SK-N-SH (cell line): Measurements from ENCODE around the gene ZNF491. TPM values are rescaled to one million over a fixed set of nuclear protein-coding genes. Genes with fewer than 3 reads are reported as not detected.

Experiments
- CTCF ChIA-PET: fragments of 300-600, 350-600 bp; formaldehyde crosslinking; extraction: SDS; loops from one replicate; lab custom pipeline; 2021; lab: Yijun Ruan, JAX
- POLR2A ChIA-PET: fragments of 350-600 bp; sonication (Branson Sonifier 250); formaldehyde crosslinking; extraction: SDS; loops from one replicate; lab custom pipeline; 2020; ENCODE audit warnings: antibody characterized with exemption, inconsistent platforms; lab: Yijun Ruan, JAX
- DNase-seq: peaks from one replicate; pipeline ENCODE4 v3.0.0; 2012
- H2AFZ ChIP-seq: fragments of 200-600 bp; sonication (generic); 2 replicates; pipeline ENCODE4 v1.8.1; 2016; ENCODE audit warnings: antibody characterized with exemption, mild to moderate bottlenecking, low read depth
- H3F3A ChIP-seq: fragments of 200-600 bp; sonication (generic); replicated peaks from 2 replicates; pipeline ENCODE3; 2016; ENCODE audit warnings: antibody characterized with exemption, mild to moderate bottlenecking; ENCODE audit not compliant: insufficient read depth
- H3K27ac ChIP-seq, 2 experiments: fragments of 200-500 bp in 1 of 2; fragments of 200-600 bp in 1 of 2; sonication (Bioruptor generic) in 1 of 2; sonication (generic), shearing (Covaris generic) in 1 of 2; 2 replicates each; pipeline versions ENCODE4 v1.5.1 to v1.6.1; 2014 to 2016; ENCODE audit warnings: low read depth in 2 of 2, inconsistent platforms in 1 of 2, low read length in 1 of 2, mild to moderate bottlenecking in 1 of 2, mixed read lengths in 1 of 2
- H3K27me3 ChIP-seq: fragments of 200-600 bp; sonication (generic), shearing (Covaris generic); 2 replicates; pipeline ENCODE4 v1.6.1; 2016; ENCODE audit warnings: mixed run types; ENCODE audit not compliant: insufficient read depth
- H3K36me3 ChIP-seq, 2 experiments: fragments of 200-500 bp in 1 of 2; fragments of 200-600 bp in 1 of 2; sonication (Bioruptor generic) in 1 of 2; sonication (generic) in 1 of 2; replicated peaks in 1 of 2; 2 replicates each; pipeline versions ENCODE3 to v1.5.1; 2014 to 2016; ENCODE audit warnings: low read length in 1 of 2, mild to moderate bottlenecking in 1 of 2; ENCODE audit not compliant: insufficient read depth in 2 of 2, control insufficient read depth in 1 of 2
- H3K4me1 ChIP-seq, 2 experiments: fragments of 200-500 bp in 1 of 2; fragments of 200-600 bp in 1 of 2; sonication (Bioruptor generic) in 1 of 2; sonication (generic), shearing (Covaris generic) in 1 of 2; 2 replicates each; pipeline versions ENCODE4 v1.5.1 to v1.6.1; 2014 to 2016; ENCODE audit warnings: low read depth in 1 of 2, low read length in 1 of 2, mixed run types in 1 of 2; ENCODE audit not compliant: insufficient read depth in 2 of 2, control insufficient read depth in 1 of 2
- H3K4me2 ChIP-seq: fragments of 200-600 bp; sonication (generic), shearing (Covaris generic); 2 replicates; pipeline ENCODE4 v1.6.1; 2017; ENCODE audit warnings: mixed run types
- H3K4me3 ChIP-seq, 2 experiments: fragments of 200-500 bp in 1 of 2; fragments of 200-600 bp in 1 of 2; sonication (Bioruptor generic) in 1 of 2; sonication (generic), shearing (Covaris generic) in 1 of 2; 2 replicates each; pipeline versions ENCODE4 v1.5.1 to v1.8.1; 2014 to 2016; ENCODE audit warnings: low read depth in 2 of 2, inconsistent platforms in 1 of 2, low read length in 1 of 2, mild to moderate bottlenecking in 1 of 2, mixed read lengths in 1 of 2, moderate library complexity in 1 of 2
- H3K79me2 ChIP-seq: fragments of 200-600 bp; sonication (generic); 2 replicates; pipeline ENCODE4 v1.8.1; 2017; ENCODE audit warnings: mild to moderate bottlenecking; ENCODE audit not compliant: insufficient read depth
- H3K9ac ChIP-seq: fragments of 200-600 bp; sonication (generic); 2 replicates; pipeline ENCODE4 v1.6.1; 2017; ENCODE audit warnings: mixed run types
- H3K9me2 ChIP-seq: fragments of 200-600 bp; sonication (generic); 2 replicates; pipeline ENCODE4 v1.6.1; 2017; ENCODE audit warnings: mixed run types
- H3K9me3 ChIP-seq: fragments of 200-600 bp; sonication (generic); 2 replicates; pipeline ENCODE4 v1.6.1; 2017; ENCODE audit warnings: mixed run types, mild to moderate bottlenecking, moderate library complexity
- H4K20me1 ChIP-seq: fragments of 200-600 bp; sonication (generic); 2 replicates; pipeline ENCODE4 v1.6.1; 2017; ENCODE audit warnings: mild to moderate bottlenecking, mixed run types; ENCODE audit not compliant: insufficient read depth
- CHD2 ChIP-seq: fragments of 150-350 bp; IDR thresholded peaks from 2 replicates; pipeline ENCODE4 v1.6.1; 2018; ENCODE audit warnings: low read length; ENCODE audit not compliant: partially characterized antibody
- EP300 ChIP-seq, 2 experiments: IDR thresholded peaks; 2 replicates each; pipeline versions ENCODE4 v1.4.0 to v1.6.1; 2012; ENCODE audit warnings: borderline replicate concordance in 1 of 2, low read depth in 1 of 2, low read length in 1 of 2
- FOSL2 ChIP-seq: IDR thresholded peaks from 2 replicates; pipeline ENCODE4 v1.4.0; 2012; ENCODE audit warnings: low read depth, mild to moderate bottlenecking, moderate library complexity, borderline replicate concordance
- FOXJ3 ChIP-seq: sonication (generic); formaldehyde crosslinking; IDR thresholded peaks from 2 replicates; pipeline ENCODE4 v1.5.1; 2020; ENCODE audit warnings: mild to moderate bottlenecking, missing genetic modification reagents
- JUND ChIP-seq: IDR thresholded peaks from 2 replicates; pipeline ENCODE4 v1.4.0; 2012
- MAX ChIP-seq: IDR thresholded peaks from 2 replicates; pipeline ENCODE4 v1.4.0; 2012; ENCODE audit warnings: low read depth
- MEF2A ChIP-seq: IDR thresholded peaks from 2 replicates; pipeline ENCODE4 v1.4.0; 2012; ENCODE audit warnings: low read depth, borderline replicate concordance
- MXI1 ChIP-seq: IDR thresholded peaks from 2 replicates; pipeline ENCODE4 v1.6.1; 2012; ENCODE audit warnings: mild to moderate bottlenecking, low read depth, low read length, improper control_type of control experiment
- NFIC ChIP-seq: IDR thresholded peaks from 2 replicates; pipeline ENCODE4 v1.4.0; 2012; ENCODE audit warnings: borderline replicate concordance
- NRF1 ChIP-seq: IDR thresholded peaks from 2 replicates; pipeline ENCODE4 v1.6.1; 2012; ENCODE audit warnings: low read depth, mild to moderate bottlenecking, low read length
- POLR2AphosphoS5 ChIP-seq: IDR thresholded peaks from 2 replicates; pipeline ENCODE4 v1.6.1; 2012; ENCODE audit warnings: low read depth, low read length
- RAD21 ChIP-seq: IDR thresholded peaks from 2 replicates; pipeline ENCODE4 v1.6.1; 2012; ENCODE audit warnings: mild to moderate bottlenecking, low read length
- RCOR1 ChIP-seq: fragments of 150-350 bp; IDR thresholded peaks from 2 replicates; pipeline ENCODE4 v1.6.1; 2017; ENCODE audit warnings: antibody characterized with exemption, low read length
- REST ChIP-seq: IDR thresholded peaks from 2 replicates; pipeline ENCODE4 v1.6.1; 2012; ENCODE audit warnings: mild to moderate bottlenecking, low read depth, low read length, moderate library complexity
- RFX5 ChIP-seq: IDR thresholded peaks from 2 replicates; pipeline ENCODE4 v1.6.1; 2012; ENCODE audit warnings: mild to moderate bottlenecking, improper control_type of control experiment, low read length
- RXRA ChIP-seq: IDR thresholded peaks from 2 replicates; pipeline ENCODE4 v1.4.0; 2012; ENCODE audit warnings: low read depth, mild to moderate bottlenecking, borderline replicate concordance
- SIN3A ChIP-seq: IDR thresholded peaks from 2 replicates; pipeline ENCODE4 v1.6.1; 2012; ENCODE audit warnings: low read depth, mild to moderate bottlenecking, low read length, moderate library complexity, borderline replicate concordance
- SMC3 ChIP-seq: IDR thresholded peaks from 2 replicates; pipeline ENCODE4 v1.6.1; 2012; ENCODE audit warnings: low read depth, low read length, improper control_type of control experiment
- TAF1 ChIP-seq: IDR thresholded peaks from 2 replicates; pipeline ENCODE4 v1.6.1; 2012; ENCODE audit warnings: low read depth, mild to moderate bottlenecking, low read length, moderate library complexity, borderline replicate concordance
- TEAD4 ChIP-seq: IDR thresholded peaks from 2 replicates; pipeline ENCODE4 v1.4.0; 2012; ENCODE audit warnings: mild to moderate bottlenecking, borderline replicate concordance; ENCODE audit not compliant: insufficient read depth
- WGBS: methylation state at CpG from one replicate; pipeline ENCODE4 v1.1.6; 2017; ENCODE audit warnings: low lambda C conversion rate; 5-methylcytosine and 5-hydroxymethylcytosine counted together
- polyA plus RNA-seq, 3 experiments: library from polyadenylated mRNA; depleted of rRNA; stranded (reverse); fragments of >200 nt; gene quantifications; 2 replicates each; pipeline ENCODE4 v1.2.3, GENCODE V29; 2012
- TF ChIP-seq, protein P1 (sequence below): IDR thresholded peaks from 2 replicates; pipeline ENCODE4; 2012
- TF ChIP-seq, protein P2 (sequence below): fragments of 150-350 bp; IDR thresholded peaks from 2 replicates; pipeline ENCODE4 v1.6.1; 2017; ENCODE audit warnings: antibody characterized with exemption, low read length, low read depth, borderline replicate concordance
- TF ChIP-seq, protein P3 (sequence below): fragments of 150-350 bp; IDR thresholded peaks from 2 replicates; pipeline ENCODE4 v1.6.1; 2016; ENCODE audit warnings: mild to moderate bottlenecking, low read depth, low read length

The ZNF491 gene
- polyA plus RNA-seq, 1 of the 3 experiments (the other 2 are of a cell fraction): 0.77 TPM

- CTCF ChIA-PET: interaction anchor here (1.4 to 6.4 kb wide), 3 partner anchors 16 to 150 kb away, joined by 4 to 68 read pairs (median 5); partner anchors contain the start of genes ZNF491 and ZNF700
- Histone ChIP-seq H4K20me1 (no peaks in the 10 kb centered on the region), H3K27ac (peak within 1 kb of the TSS; percentile 60 to 85; a peak in 3 of 4 replicates), H3F3A (peaks cover 4% of the 10 kb centered on the region), H3K4me2 (peak within 1 kb of the TSS; percentile 91), H2AFZ (peak within 1 kb of the TSS; percentile 99), H3K36me3 (peaks cover 0 to 8% of the 10 kb centered on the region in 2 experiments), H3K4me1 (peaks cover 0 to 6% of the 10 kb centered on the region in 2 experiments; a peak in 1 of 4 replicates), H3K9ac (peak within 1 kb of the TSS; percentile 79), H3K27me3 (no peaks in the 10 kb centered on the region), H3K9me2 (no peaks in the 10 kb centered on the region), H3K79me2 (peaks cover 31% of the 10 kb centered on the region), H3K9me3 (no peaks in the 10 kb centered on the region), H3K4me3 (peak within 1 kb of the TSS; percentile 76 to 77)
- POLR2A ChIA-PET: interaction anchor here (1.7 kb wide), 1 partner anchor 47 kb away, joined by 4 read pairs; the partner anchor contains the start of gene ZNF441
- 0% methylated on average over 31 of the region's 55 CpGs for WGBS
- peak; percentile 98 for DNase-seq
- TF ChIP-seq RAD21 (no peak), RCOR1 (peak; percentile 28; the same call in 1 of the 2 replicates), TAF1 (peak; percentile 84), SIN3A (no peak), FOSL2 (no peak), NFIC (no peak), MEF2A (no peak), RXRA (no peak), RFX5 (no peak), JUND (no peak; the same call in 1 of the 2 replicates), REST (0 out of 2 replicates have a peak, but pooled peaks have one; percentile 37), EP300 (IDR thresholded peaks at IDR 0.05; ENCODE audit: borderline replicate concordance in 1 of 2, low read depth in 1 of 2, low read length in 1 of 2) (no peak), MXI1 (peak; percentile 84; the same call in 1 of the 2 replicates), TEAD4 (no peak), MAX (peak; percentile 33; the same call in 1 of the 2 replicates), FOXJ3 (CRISPR knock-in tag) (no peak), NRF1 (no peak), SMC3 (no peak), CHD2 (peak; percentile 92), POLR2AphosphoS5 (peak; percentile 98)
- TF ChIP-seq, protein P1, sequence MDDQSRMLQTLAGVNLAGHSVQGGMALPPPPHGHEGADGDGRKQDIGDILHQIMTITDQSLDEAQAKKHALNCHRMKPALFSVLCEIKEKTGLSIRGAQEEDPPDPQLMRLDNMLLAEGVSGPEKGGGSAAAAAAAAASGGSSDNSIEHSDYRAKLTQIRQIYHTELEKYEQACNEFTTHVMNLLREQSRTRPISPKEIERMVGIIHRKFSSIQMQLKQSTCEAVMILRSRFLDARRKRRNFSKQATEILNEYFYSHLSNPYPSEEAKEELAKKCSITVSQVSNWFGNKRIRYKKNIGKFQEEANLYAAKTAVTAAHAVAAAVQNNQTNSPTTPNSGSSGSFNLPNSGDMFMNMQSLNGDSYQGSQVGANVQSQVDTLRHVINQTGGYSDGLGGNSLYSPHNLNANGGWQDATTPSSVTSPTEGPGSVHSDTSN: peak; percentile 99
- TF ChIP-seq, protein P2, sequence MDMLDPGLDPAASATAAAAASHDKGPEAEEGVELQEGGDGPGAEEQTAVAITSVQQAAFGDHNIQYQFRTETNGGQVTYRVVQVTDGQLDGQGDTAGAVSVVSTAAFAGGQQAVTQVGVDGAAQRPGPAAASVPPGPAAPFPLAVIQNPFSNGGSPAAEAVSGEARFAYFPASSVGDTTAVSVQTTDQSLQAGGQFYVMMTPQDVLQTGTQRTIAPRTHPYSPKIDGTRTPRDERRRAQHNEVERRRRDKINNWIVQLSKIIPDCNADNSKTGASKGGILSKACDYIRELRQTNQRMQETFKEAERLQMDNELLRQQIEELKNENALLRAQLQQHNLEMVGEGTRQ: no peak
- TF ChIP-seq, protein P3, sequence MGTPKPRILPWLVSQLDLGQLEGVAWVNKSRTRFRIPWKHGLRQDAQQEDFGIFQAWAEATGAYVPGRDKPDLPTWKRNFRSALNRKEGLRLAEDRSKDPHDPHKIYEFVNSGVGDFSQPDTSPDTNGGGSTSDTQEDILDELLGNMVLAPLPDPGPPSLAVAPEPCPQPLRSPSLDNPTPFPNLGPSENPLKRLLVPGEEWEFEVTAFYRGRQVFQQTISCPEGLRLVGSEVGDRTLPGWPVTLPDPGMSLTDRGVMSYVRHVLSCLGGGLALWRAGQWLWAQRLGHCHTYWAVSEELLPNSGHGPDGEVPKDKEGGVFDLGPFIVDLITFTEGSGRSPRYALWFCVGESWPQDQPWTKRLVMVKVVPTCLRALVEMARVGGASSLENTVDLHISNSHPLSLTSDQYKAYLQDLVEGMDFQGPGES: peak; percentile 23; the same call in 1 of the 2 replicates
These were observed 15.8 kb downstream of the ZNF491 start, which contains the start of gene ZNF440 for GRCh38 chr19:11814029-11814699. Gene ZNF440, plus strand, starts transcription at chr19:11814273. Its CDS starts 175 bp downstream, at chr19:11814448.
